IMR-90 (cell line): ENCODE data around the gene FES. TPM values are rescaled to one million over a fixed set of nuclear protein-coding genes. Genes with fewer than 3 reads are reported as not detected.

ENCODE experiments used
- ATAC-seq: fragments of 200-7000 bp; cut with Tn5 transposase; 2 replicates; pipeline ENCODE4 v1.9.1; 2020; ENCODE audit warnings: low read depth, mild to moderate bottlenecking, moderate library complexity
- BruUV-seq: library from RNA; stranded (reverse); fragments of 400-500 nt; replicated peaks from 2 replicates; lab custom pipeline; 2021; lab: Mats Ljungman, UMichigan
- CTCF ChIA-PET: fragments of 300-600 bp; formaldehyde crosslinking; extraction: SDS; loops from one replicate; lab custom pipeline; 2021; ENCODE audit warnings: antibody characterized with exemption; lab: Yijun Ruan, JAX
- POLR2A ChIA-PET: fragments of 300-600 bp; sonication (Branson Sonifier 250); formaldehyde crosslinking; loops from one replicate; lab custom pipeline; 2022; ENCODE audit warnings: antibody characterized with exemption; ENCODE audit not compliant: unreplicated experiment; lab: Charles Lee
- DNase-seq: peaks from one replicate; pipeline ENCODE4 v3.0.0; 2013
- H2AFZ ChIP-seq: replicated peaks from 2 replicates; pipeline ENCODE3; 2013; ENCODE audit warnings: low read length, mild to moderate bottlenecking; ENCODE audit not compliant: poor library complexity
- H2AK5ac ChIP-seq: 2 replicates; pipeline ENCODE4 v1.6.1; 2013; ENCODE audit warnings: low read depth, low read length, inconsistent platforms
- H2AK9ac ChIP-seq: replicated peaks from 2 replicates; pipeline ENCODE3; 2013; ENCODE audit warnings: mild to moderate bottlenecking, low read depth, low read length, moderate library complexity; ENCODE audit not compliant: poor library complexity
- H2BK120ac ChIP-seq: 2 replicates; pipeline ENCODE4 v1.6.1; 2013; ENCODE audit warnings: low read depth, low read length, inconsistent platforms
- H2BK15ac ChIP-seq: 3 replicates; pipeline ENCODE4 v1.6.1; 2013; ENCODE audit warnings: low read depth, low read length, inconsistent platforms
- H2BK20ac ChIP-seq: 2 replicates; pipeline ENCODE4 v1.6.1; 2013; ENCODE audit warnings: low read depth, mild to moderate bottlenecking, inconsistent platforms, low read length, moderate library complexity
- H2BK5ac ChIP-seq: 2 replicates; pipeline ENCODE4 v1.6.1; 2013; ENCODE audit warnings: mild to moderate bottlenecking, low read depth, low read length, inconsistent platforms; ENCODE audit not compliant: poor library complexity, severe bottlenecking
- H3K14ac ChIP-seq: replicated peaks from 2 replicates; pipeline ENCODE4 v1.6.1; 2013; ENCODE audit warnings: low read depth, low read length, inconsistent platforms
- H3K18ac ChIP-seq: 2 replicates; pipeline ENCODE4 v1.6.1; 2013; ENCODE audit warnings: low read depth, low read length, control low read depth
- H3K23ac ChIP-seq: 2 replicates; pipeline ENCODE4 v1.6.1; 2013; ENCODE audit warnings: low read depth, low read length, inconsistent platforms
- H3K27ac ChIP-seq: 2 replicates; pipeline ENCODE4 v1.5.1; 2013; ENCODE audit warnings: mild to moderate bottlenecking, control low read depth, low read length; ENCODE audit not compliant: insufficient read depth
- H3K27me3 ChIP-seq: 2 replicates; pipeline ENCODE4 v1.6.1; 2013; ENCODE audit warnings: low read length; ENCODE audit not compliant: control insufficient read depth, insufficient read depth
- H3K36me3 ChIP-seq: 2 replicates; pipeline ENCODE4 v1.6.1; 2013; ENCODE audit warnings: low read length, mixed read lengths; ENCODE audit not compliant: control insufficient read depth, insufficient read depth
- H3K4ac ChIP-seq: 2 replicates; pipeline ENCODE4 v1.6.1; 2013; ENCODE audit warnings: low read depth, low read length, inconsistent platforms
- H3K4me1 ChIP-seq: 2 replicates; pipeline ENCODE4 v1.6.1; 2013; ENCODE audit warnings: low read length, mixed read lengths; ENCODE audit not compliant: control insufficient read depth, insufficient read depth
- H3K4me2 ChIP-seq: 2 replicates; pipeline ENCODE4 v1.6.1; 2013; ENCODE audit warnings: low read depth, mild to moderate bottlenecking, control low read depth, low read length, moderate library complexity
- H3K4me3 ChIP-seq: 2 replicates; pipeline ENCODE4 v1.5.1; 2013; ENCODE audit warnings: low read depth, mild to moderate bottlenecking, control low read depth, low read length, moderate library complexity; ENCODE audit not compliant: insufficient read depth
- H3K56ac ChIP-seq: 2 replicates; pipeline ENCODE4 v1.6.1; 2013; ENCODE audit warnings: low read length, inconsistent platforms; ENCODE audit not compliant: insufficient read depth; ENCODE audit errors: extremely low read depth
- H3K79me1 ChIP-seq, 2 experiments: 2 replicates each; pipeline ENCODE4 v1.6.1; 2013; ENCODE audit warnings: low read length in 2 of 2, inconsistent platforms in 1 of 2, low read depth in 1 of 2
- H3K9ac ChIP-seq: 2 replicates; pipeline ENCODE4 v1.6.1; 2013; ENCODE audit warnings: low read depth, low read length, control low read depth
- H3K9me1 ChIP-seq: 2 replicates; pipeline ENCODE4 v1.6.1; 2013; ENCODE audit warnings: low read length, inconsistent platforms; ENCODE audit not compliant: insufficient read depth
- H3K9me3 ChIP-seq: 2 replicates; pipeline ENCODE4 v1.6.1; 2013; ENCODE audit warnings: low read length; ENCODE audit not compliant: control insufficient read depth, insufficient read depth
- H4K20me1 ChIP-seq: 2 replicates; pipeline ENCODE4 v1.6.1; 2013; ENCODE audit warnings: low read length, inconsistent platforms; ENCODE audit not compliant: insufficient read depth
- H4K5ac ChIP-seq: 2 replicates; pipeline ENCODE4 v1.6.1; 2013; ENCODE audit warnings: mild to moderate bottlenecking, low read depth, low read length, control low read depth
- H4K8ac ChIP-seq, 2 experiments: 2 replicates each; pipeline ENCODE4 v1.6.1; 2013; ENCODE audit warnings: low read depth in 2 of 2, low read length in 2 of 2, control low read depth in 1 of 2, inconsistent platforms in 1 of 2
- H4K91ac ChIP-seq: 2 replicates; pipeline ENCODE4 v1.6.1; 2013; ENCODE audit warnings: low read depth, low read length, inconsistent platforms; ENCODE audit not compliant: insufficient read depth
- CHD1 ChIP-seq: IDR thresholded peaks from 2 replicates; pipeline ENCODE4 v1.6.1; 2012; ENCODE audit warnings: low read depth, low read length, improper control_type of control experiment
- CTCF ChIP-seq: conservative IDR thresholded peaks from 2 replicates; pipeline ENCODE4 v1.5.1; 2012; ENCODE audit warnings: mild to moderate bottlenecking, low read depth, low read length, improper control_type of control experiment
- RAD21 ChIP-seq: IDR thresholded peaks from 2 replicates; pipeline ENCODE4 v1.6.1; 2012; ENCODE audit warnings: low read length, improper control_type of control experiment
- RFX5 ChIP-seq: IDR thresholded peaks from 2 replicates; pipeline ENCODE4 v1.8.0; 2012; ENCODE audit warnings: low read depth, mild to moderate bottlenecking, low read length, moderate library complexity
- SMC3 ChIP-seq: fragments of 150-350 bp; IDR thresholded peaks from 2 replicates; pipeline ENCODE4 v1.6.1; 2016; ENCODE audit warnings: low read depth, mild to moderate bottlenecking, antibody characterized with exemption, low read length, moderate library complexity
- USF2 ChIP-seq: fragments of 150-350 bp; IDR thresholded peaks from 2 replicates; pipeline ENCODE4 v1.6.1; 2017; ENCODE audit warnings: mild to moderate bottlenecking, antibody characterized with exemption, low read length, low read depth
- WGBS, 2 experiments: methylation state at CpG; one replicate each; pipeline versions ENCODE4 v1.1.5 to v1.1.7; 2013; ENCODE audit warnings: missing lambda C conversion rate in 2 of 2; ENCODE audit not compliant: insufficient read length in 1 of 2; ENCODE audit errors: extremely low coverage in 2 of 2; 5-methylcytosine and 5-hydroxymethylcytosine counted together
- dilution Hi-C: fragments of 300-500 bp; cut with HindIII; formaldehyde crosslinking; loops from one replicate; pipeline ENCODE4 v1.14.3; 2018; ENCODE audit warnings: low sequenced_read_pairs; ENCODE audit not compliant: unreplicated experiment
- in situ Hi-C: fragments of 300-500 bp; cut with MboI; formaldehyde crosslinking; loops from 3 replicates; pipeline ENCODE4 v1.14.3; 2019; ENCODE audit warnings: low sequenced_read_pairs, inconsistent platforms, mixed read lengths
- intact Hi-C: fragments of 100-400 bp; cut with micrococcal nuclease; formaldehyde crosslinking; loops from 2 replicates; pipeline ENCODE4 v1.10.0; 2022
- polyA plus RNA-seq, 3 experiments: library from polyadenylated mRNA; depleted of rRNA; stranded (reverse); fragments of >200 nt; gene quantifications; 2 replicates each; pipeline ENCODE4 v1.2.3, GENCODE V29; 2012; ENCODE audit warnings: low replicate concordance in 1 of 3
- total RNA-seq: library from RNA; depleted of rRNA; stranded (reverse); fragments of >200 nt; gene quantifications from 2 replicates; pipeline ENCODE4 v1.2.3, GENCODE V29; 2012

FES gene
- total and polyA plus RNA-seq, 2 of the 4 experiments (the other 2 are of a cell fraction): 10.5 to 11.7 TPM

- H4K20me1 ChIP-seq: peaks cover 6% of the 10 kb centered on the region; the same call in 1 of the 2 replicates
- H4K5ac ChIP-seq: no peak overlapping the region
- no peak overlapping the region for H2BK5ac ChIP-seq
- H3K4me1 ChIP-seq: peaks cover 11% of the 10 kb centered on the region
- H3K4me3 ChIP-seq: peak overlapping the region; percentile 76
- dilution Hi-C loops (no loop called here), in situ Hi-C loops (no loop called here), intact Hi-C loops (loop anchor here (1.0 to 2.0 kb wide), 3 partner anchors 32 to 614 kb away; partner anchors contain the start of gene MAN2A2)
- no peak overlapping the region for H3K9ac ChIP-seq
- ATAC-seq (peak; percentile 51), DNase-seq (peak; percentile 79)
- peak overlapping the region; percentile 85 for H3K4me2 ChIP-seq
- H3K27ac ChIP-seq: no peak overlapping the region
- H3K56ac ChIP-seq: no peak overlapping the region
- H3K23ac ChIP-seq: no peak overlapping the region
- peak overlapping the region in 1 of 2 experiments; percentile 69; a peak in 1 of 4 replicates for H4K8ac ChIP-seq
- peaks cover 28 to 52% of the 10 kb centered on the region in 2 experiments for H3K79me1 ChIP-seq
- no peaks in the 10 kb centered on the region for H3K9me3 ChIP-seq
- peak overlapping the region; percentile 39 for H2AK9ac ChIP-seq
- H2BK15ac ChIP-seq: no peak overlapping the region
- CTCF ChIA-PET: interaction anchor here (1.0 to 2.7 kb wide), 5 partner anchors 9 to 71 kb away, joined by 3 to 8 read pairs (median 4); no protein-coding TSS in a partner anchor
- H3K14ac ChIP-seq: no peak overlapping the region
- peaks cover 13% of the 10 kb centered on the region for H3K9me1 ChIP-seq
- H2AFZ ChIP-seq: peak overlapping the region; percentile 96
- H4K91ac ChIP-seq: no peak overlapping the region
- BruUV-seq: no TSS peak
- WGBS, 2 experiments: no CpG with 5 or more reads among the region's 19 CpGs
- H3K36me3 ChIP-seq: peaks cover 8% of the 10 kb centered on the region
- POLR2A ChIA-PET: interaction anchor here (0.7 kb wide), 1 partner anchor 533 kb away, joined by 3 read pairs; no protein-coding TSS in a partner anchor
- no peak overlapping the region for H3K18ac ChIP-seq
- no peaks in the 10 kb centered on the region for H3K27me3 ChIP-seq
- no peak overlapping the region for H2BK20ac ChIP-seq
- no peak overlapping the region for H2AK5ac ChIP-seq
- no peak overlapping the region for H3K4ac ChIP-seq
- TF ChIP-seq RFX5 (no peak), CTCF (peak; percentile 89), SMC3 (peak; percentile 56), CHD1 (no peak), USF2 (no peak), RAD21 (peak; percentile 72)
- H2BK120ac ChIP-seq: no peak overlapping the region; the same call in 1 of the 2 replicates
Observed at GRCh38 chr15:90934256-90934948, 50.1 kb downstream of the FES start.
